GM19328 (cell line): Measurements from ENCODE around the gene RPS19BP1.
"Not testable (repeated sequence)": the region's sequence is repeated elsewhere in the genome, so short reads cannot be mapped to it uniquely, and the experiment has no call there.

Experiments
- ATAC-seq: cut with Tn5 transposase; IDR thresholded peaks from one replicate; pipeline ENCODE4 v1.9.1; 2021; ENCODE audit warnings: mild to moderate bottlenecking, moderate library complexity; ENCODE audit not compliant: unreplicated experiment

The RPS19BP1 gene

GRCh38 chr22:39514373-39514973 is 18.1 kb downstream of the RPS19BP1 start:
- no peak for ATAC-seq

DNA sequence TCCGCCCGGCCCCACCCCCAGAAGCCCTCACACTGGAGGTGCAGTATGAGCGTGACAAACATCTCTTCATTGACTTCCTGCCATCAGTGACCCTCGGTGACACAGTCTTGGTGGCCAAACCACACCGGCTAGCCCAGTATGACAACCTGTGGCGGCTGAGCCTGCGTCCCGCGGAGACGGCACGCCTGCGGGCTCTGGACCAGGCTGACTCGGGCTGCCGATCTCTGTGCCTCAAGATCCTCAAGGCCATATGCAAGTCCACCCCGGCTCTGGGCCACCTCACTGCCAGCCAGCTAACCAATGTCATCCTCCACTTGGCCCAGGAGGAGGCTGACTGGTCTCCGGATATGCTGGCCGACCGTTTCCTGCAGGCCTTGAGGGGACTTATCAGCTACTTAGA is 18.8 kb downstream of the RPS19BP1 start:
- no peak for ATAC-seq

GRCh38 chr22:39512026-39512425 is 20.5 kb downstream of the RPS19BP1 start:
- ATAC-seq, result no peak

DNA sequence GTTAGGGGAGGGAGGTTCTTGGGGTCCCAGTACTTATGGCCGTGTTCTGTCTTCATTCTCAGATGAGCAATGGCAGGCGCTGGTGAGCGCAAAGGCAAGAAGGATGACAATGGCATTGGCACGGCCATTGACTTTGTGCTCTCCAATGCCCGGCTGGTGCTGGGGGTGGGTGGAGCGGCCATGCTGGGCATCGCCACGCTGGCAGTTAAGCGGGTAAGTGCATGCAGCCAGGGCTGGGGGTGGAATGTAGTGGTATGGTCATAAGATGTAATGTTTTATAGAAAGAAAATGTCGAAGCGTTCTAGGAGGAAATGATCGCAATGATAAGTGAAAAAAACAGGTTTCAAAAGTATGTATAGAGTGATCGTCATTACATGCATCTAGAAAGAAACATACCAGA is 21.3 kb downstream of the RPS19BP1 start:
- ATAC-seq, result no peak

DNA sequence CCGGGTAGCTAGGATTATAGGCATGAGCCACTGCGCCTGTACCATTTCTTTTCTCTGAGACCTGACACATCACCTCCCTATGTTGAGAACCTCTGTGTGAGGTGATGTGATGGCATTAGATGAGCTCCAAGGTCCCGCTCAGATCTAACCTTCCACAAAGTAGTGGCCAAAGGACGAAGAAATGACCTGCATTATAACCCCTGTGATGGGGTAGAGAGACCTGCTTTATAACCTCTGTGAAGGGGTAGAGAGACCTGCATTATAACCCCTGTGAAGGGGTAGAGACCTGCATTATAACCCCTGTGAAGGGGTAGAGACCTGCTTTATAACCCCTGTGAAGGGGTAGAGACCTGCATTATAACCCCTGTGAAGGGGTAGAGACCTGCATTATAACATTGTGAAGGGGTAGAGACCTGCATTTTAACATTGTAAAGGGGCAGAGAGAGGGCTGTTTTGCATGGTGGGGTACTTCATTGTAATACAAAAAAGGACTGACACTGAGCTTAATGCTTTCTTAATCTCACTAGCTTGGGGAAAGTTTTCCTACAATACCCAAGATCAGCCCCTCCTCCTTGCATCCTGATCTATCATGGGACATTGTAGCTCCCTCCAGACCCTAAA is 21.9 kb downstream of the RPS19BP1 start:
- no peak for ATAC-seq

DNA sequence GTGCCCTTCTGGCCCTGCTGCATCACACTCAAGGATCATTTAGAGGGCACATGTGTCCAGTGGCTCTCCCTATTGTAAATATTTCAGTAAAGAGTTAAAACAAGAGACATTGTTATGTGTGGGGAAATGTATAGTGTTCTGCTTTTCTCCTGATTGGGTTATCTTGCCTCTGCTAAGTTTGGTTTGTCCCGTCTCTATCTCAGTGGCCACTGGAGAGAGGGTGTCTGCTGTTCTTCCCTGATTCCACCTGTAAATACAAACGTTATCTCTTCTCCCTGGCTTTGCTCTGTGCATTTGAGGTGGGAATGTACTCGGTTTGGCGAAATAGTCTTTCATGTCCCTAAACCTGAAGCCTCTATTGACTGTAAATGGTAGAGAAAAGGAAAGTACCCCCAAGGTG is 24.2 kb downstream of the RPS19BP1 start:
- no peak for ATAC-seq

DNA sequence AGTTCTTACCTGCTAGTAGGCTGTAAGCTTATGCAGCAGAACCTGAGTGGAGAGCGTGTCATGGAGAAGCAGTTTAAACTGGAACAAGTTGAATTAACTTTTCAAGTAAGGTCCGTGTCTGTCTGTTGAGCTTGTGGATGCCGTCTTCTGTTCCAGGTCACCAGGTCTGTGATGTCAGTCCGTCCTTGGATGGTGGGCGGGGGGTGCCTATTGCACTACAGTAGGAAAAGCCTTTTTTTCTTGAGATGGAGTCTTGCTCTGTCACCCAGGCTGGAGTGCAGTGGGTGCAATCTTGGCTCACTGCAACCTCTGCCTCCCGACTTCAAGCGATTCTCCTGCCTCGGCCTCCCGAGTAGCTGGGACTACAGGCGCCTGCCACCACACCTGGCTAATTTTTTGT is 25.5 kb downstream of the RPS19BP1 start:
- not testable (repeated sequence) for ATAC-seq

- no peak for ATAC-seq
Measured at GRCh38 chr22:39504071-39504470, 28.5 kb downstream of the RPS19BP1 start.

DNA sequence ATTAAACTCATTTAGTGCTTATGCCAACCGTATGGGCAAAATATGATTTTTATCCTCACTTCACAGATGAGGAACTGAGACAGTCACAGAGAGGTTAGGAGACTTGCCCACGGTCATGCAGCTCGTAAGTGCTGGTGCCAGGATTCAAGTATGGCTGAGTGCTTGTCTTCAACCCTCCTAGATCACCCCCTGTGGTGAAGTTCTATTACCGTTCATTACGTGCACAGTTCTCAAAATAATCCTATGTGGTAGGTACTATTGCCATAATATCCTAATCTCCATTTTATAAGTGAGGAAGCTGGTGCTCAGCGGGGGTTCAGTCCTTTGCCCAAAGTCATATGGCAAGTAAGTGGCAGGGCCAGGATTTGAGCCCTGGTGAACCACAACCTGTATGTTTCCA is 28.9 kb downstream of the RPS19BP1 start:
- ATAC-seq, result no peak

- no peak for ATAC-seq
Measured at GRCh38 chr22:39502789-39503409, 29.6 kb downstream of the RPS19BP1 start.

DNA sequence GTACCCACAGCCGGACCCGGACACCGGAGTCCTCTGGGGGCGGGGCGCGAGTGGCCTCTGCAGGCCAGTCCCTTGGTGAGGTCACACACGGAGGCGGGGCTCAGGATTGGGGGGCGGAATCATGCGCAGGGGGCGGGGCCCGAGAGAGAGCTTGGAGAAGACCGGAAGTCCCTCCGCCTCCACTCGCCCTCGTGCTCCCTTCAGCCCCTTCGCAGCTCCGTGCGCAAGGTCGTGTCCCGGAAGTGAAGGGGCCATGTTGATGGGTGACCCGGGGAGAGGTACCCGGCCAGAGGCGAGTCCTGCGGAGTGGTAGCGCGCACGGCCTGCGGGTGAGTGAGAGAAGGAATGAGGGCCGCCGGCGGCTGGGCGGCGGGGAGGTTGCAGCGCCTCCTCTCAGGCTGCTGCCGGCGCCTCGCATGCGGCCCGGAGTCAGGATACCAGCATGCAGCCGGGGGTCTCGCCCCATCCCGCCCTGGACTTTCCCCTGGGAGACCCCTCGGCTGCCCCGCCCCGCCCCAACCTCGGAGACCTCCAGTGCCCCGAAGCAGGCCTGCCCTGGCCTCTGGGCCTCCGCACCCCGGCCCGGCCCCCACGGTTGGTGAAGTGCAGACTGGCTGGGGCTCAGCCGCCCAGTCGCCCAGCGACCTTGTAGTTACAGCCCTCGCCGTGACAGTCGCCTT is 30.3 kb downstream of the RPS19BP1 start, which contains the start of gene MIEF1:
MIEF1 (plus strand) TSS at position 182 of the 680 bp plus-strand sequence. CDS start 9,005 bp downstream, outside the sequence.
- ATAC-seq, result peak; percentile 88

GRCh38 chr22:39501644-39502108 is 30.9 kb downstream of the RPS19BP1 start:
- no peak for ATAC-seq

DNA sequence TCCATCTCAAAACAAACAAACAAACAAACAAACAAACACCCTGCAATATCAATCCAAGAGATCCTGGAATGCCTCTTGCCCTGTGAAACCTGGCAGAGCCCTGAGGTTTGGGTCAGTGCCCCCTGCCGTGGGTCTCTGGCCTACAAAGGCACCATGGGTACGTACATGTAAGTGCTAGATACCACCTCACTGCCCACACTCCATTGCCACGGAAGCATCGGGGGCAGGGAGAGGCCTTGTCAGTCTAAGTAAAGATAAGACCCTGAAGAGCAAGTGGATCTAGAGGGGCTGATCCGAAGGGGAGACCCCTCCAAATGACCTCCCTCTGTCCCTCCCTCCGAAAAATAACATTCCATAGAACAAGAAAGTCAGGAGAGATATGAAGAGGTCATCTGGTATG is 32.4 kb downstream of the RPS19BP1 start:
- ATAC-seq, result no peak

- ATAC-seq, result no peak
Measured at GRCh38 chr22:39498802-39499201, 33.7 kb downstream of the RPS19BP1 start.

- ATAC-seq, result no peak
Measured at GRCh38 chr22:39498368-39498767, 34.2 kb downstream of the RPS19BP1 start.

DNA sequence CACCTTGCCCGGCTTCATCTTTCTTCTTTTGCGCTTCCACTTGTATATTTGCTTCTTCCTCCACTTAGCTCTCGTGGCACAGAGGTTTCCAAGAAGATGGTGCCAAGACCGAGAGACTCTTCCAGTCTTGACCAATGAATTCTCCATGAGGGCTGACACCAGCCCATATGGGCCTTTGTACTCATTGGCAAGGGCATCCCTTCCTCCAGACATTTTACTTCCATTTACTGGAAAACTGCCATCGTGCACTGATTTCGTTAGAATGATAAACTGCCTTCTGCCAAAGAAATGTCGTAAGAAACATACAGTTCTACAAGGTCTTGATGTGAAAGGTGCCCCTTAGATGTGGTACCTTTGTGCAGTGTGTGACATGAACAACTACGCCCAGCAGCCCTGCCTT is 35.1 kb downstream of the RPS19BP1 start:
- no peak for ATAC-seq

DNA sequence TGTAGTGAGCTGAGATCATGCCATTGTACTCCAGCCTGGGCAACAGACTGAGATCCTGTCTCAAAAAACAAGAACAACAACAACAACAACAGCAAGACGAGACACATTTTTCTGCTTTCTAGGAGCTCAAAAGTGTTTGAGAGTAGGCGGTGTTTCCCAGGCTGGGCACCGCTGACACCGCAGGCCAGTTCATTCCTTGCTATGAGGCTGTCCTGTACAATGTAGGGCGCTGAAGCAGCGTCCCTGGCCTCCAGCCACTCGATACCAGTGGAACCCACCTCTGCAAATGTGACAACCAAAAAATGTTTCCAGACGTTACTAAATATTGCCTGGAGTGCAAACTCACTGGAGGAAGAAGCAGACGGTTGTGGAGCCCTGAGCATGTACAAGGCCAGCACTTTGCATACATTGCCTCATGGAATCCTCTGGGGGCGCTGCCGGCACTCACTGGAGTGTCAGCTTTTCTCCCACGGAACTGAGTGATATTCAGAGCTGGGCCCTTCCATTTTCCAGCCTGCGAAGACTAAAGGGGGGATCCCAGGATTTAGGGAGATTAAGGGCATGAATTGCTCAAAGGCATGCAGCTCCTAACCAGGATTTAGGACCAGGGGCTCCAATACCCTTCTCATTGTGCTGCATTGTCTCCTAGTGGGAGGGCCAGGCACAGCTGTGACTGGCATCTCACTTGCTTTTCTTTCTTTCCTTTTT is 36.3 kb downstream of the RPS19BP1 start:
- ATAC-seq, result no peak

DNA sequence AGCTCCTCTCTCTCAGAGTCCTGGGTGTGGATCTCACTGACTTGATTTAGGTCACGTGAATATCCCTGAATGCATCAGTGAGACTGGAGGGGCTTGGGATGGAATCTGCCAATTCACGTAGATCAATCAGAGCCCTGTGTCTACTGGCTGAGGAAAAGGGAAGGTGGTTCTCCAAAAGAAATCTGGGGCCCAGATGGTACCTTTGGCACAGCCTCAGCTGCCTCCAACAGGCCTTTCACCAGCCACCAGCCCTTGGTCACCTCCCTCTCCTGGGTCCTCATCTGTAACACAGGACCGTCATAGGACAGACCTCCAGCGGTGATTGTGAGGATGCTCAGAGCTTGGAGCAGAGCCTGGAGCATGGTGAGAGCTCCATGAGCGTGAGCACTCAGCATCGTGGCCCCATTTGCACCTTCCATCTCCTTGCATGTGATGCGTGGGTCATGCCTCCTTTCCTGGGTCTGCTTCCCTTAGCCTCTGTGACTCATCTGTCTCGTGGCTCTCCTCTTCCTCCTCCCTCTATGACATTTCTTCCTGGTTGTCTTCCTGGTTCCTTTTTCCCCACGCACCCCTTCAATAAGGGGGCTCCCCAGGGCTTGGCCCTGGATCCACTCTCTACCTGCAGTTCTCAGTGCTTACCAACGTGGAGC is 38.0 kb downstream of the RPS19BP1 start:
- no peak for ATAC-seq

- no peak for ATAC-seq
Measured at GRCh38 chr22:39493759-39494158, 38.8 kb downstream of the RPS19BP1 start.

GRCh38 chr22:39492186-39492585 is 40.4 kb downstream of the RPS19BP1 start:
- no peak for ATAC-seq

DNA sequence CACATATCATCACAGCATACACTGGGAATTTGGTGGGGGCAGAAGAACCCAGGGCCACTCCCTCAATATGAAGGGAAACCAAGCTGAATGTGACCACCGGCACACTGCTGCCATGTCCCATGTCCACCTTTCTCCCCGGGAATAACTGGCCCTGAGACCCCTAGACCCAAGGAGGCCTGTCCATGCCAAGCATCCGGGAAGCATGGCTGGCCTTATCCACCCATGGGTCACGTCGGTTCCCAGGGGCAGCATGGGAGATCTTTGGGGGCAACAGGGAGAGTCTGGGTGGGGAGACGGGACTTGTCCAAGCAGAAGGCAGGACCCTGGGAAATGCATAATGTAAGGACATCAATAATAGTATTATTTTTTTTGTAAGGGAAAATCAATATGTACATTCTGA is 40.9 kb downstream of the RPS19BP1 start:
- no peak for ATAC-seq
